GM12873 (cell line): ENCODE data around the gene TAB2.

ENCODE experiments used
- TF ChIP-seq, protein P1 (sequence below): IDR thresholded peaks from 2 replicates; pipeline ENCODE4 v1.5.1; 2012; ENCODE audit warnings: low read depth, mild to moderate bottlenecking, moderate library complexity, low read length, control low read depth; ENCODE audit not compliant: insufficient read depth; ENCODE audit errors: missing control alignments

TAB2 gene

DNA sequence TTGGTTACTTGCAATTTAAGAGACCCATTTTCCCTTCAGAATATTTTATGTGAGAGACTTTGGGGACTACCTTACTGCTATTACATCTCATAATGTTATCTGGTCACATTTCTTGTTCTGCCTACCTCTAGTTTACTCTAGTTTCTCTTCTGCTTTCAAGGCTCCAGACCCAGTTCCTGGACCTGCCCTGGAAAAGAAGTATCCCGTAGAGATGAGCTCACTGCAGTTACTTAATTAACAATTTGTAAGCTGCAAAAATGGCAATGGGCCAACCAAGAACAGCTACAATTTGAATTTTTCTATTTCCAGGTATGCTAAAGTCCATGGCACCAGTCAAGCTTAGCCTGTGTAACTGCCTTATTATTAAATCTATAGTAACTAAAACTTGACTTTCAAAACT lies 25.0 kb downstream of the TAB2 start:
- TF ChIP-seq, protein P1, sequence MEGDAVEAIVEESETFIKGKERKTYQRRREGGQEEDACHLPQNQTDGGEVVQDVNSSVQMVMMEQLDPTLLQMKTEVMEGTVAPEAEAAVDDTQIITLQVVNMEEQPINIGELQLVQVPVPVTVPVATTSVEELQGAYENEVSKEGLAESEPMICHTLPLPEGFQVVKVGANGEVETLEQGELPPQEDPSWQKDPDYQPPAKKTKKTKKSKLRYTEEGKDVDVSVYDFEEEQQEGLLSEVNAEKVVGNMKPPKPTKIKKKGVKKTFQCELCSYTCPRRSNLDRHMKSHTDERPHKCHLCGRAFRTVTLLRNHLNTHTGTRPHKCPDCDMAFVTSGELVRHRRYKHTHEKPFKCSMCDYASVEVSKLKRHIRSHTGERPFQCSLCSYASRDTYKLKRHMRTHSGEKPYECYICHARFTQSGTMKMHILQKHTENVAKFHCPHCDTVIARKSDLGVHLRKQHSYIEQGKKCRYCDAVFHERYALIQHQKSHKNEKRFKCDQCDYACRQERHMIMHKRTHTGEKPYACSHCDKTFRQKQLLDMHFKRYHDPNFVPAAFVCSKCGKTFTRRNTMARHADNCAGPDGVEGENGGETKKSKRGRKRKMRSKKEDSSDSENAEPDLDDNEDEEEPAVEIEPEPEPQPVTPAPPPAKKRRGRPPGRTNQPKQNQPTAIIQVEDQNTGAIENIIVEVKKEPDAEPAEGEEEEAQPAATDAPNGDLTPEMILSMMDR = no peak

DNA sequence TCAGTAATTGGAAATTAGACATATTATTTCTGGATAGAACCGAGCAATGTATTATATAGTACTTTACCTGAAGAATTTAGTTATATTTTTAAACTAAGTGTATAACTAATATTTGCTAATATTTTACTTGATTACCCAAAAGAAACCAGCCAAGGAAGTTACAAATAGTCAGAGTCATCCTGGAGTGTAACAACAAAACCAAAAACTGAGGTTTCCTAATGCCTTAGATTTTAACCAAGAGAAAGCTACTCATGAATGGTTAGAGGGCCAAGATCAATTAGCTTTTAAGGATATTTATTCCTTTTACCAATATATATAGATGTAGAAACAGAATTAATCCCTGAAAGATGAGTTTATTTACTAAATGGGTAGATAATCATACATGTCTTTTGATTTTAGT lies 26.0 kb downstream of the TAB2 start:
- TF ChIP-seq, protein P1 = no peak

DNA sequence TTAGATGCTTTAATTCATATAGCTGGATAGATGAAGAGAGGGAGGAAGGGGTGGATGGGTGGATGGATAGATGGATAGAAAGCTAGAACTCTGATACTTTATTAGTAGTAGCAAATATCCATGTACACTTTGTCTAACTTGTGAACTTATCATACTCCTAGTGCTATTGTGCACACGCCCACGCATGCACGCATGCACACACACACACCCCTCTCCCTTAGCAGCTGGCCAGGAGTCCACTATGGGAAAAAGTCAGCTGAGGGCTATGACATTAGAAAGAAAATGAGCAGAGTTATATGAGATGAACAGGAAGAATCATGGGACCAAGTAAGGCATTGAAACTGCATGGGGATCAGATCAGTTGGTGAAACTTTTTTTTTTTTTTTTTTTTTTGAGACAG lies 28.6 kb downstream of the TAB2 start:
- TF ChIP-seq, protein P1 = no peak

DNA sequence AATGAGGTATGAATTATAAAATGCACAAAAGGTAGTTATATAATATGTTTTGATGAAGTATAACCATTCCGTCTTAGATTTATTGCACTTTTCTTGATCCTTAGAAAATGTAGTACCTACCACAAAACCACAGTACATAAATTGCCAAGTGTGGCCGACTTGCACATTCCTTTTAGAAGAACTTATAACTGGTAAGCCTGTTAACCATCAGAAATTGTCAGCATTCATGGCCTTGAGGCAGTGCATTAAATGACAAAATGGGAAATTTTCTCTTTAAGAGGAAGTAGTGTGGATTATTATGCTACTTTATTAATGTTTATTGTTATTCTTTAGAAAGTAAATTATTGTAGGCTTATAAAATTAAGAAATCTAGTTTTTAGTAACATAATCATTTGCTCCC lies 29.6 kb downstream of the TAB2 start:
- TF ChIP-seq, protein P1 = no peak

DNA sequence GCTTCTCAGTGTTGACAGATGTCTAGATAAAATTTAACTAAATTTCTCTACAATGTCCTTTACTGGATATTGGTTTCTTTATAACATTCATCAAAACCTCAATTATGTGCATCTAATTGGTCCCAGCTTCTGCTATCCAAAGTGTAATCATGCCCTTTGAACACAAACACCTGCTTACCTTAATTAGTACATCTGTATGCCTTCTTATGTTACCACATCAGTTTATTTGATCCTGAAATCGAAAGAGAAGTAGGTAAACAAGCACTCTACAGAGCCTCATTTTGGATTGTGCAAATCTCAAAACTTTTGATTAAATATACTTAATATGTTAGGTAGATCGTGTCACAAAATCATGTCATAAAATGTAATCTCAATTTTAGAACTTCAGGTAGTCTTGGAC lies 36.5 kb downstream of the TAB2 start:
- TF ChIP-seq, protein P1 = no peak

DNA sequence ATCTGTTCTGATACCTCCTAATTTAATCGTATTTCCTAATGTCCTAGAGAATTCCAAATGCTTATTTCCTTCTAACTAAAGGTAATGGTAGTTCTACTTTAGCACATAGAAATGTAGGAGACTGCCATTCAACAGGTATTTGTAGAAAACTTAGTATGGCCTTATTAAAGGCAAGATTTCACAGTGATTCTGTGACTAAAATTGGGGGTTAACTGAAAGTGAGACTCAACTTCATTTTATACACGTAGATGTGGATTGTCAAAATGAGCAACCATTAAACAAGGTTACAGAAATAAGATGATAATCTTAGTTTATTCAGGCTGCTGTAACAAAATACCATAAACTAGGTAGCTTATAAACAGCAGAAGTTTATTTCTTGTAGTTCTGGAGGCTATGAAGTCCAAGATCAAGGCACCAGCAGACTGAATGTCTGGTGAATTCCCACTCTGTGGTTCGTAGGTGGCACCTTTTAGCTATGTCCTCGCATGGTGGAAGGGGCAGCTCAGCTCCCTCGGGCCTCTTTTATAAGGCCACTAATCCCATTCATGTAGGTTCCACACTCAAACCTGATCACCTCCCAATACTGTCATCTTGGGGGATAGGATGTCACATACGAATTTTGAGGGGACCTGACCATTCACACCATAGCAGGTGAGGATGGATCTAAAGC lies 38.7 kb downstream of the TAB2 start:
- TF ChIP-seq, protein P1 = no peak

- TF ChIP-seq, protein P1 = no peak
Measured at GRCh38 chr6:149357726-149358538, 40.4 kb downstream of the TAB2 start.
